T-helper 2 cell (primary cell): ENCODE results near the gene LAMA1.
"Not testable (repeated sequence)": the region's sequence is repeated elsewhere in the genome, so short reads cannot be mapped to it uniquely, and the experiment has no call there.

Source experiments
- DNase-seq, 5 experiments: peaks; one replicate each; pipeline versions ENCODE4 v3.0.0 to v3.0.0-alpha.2; 2012 to 2022
- total RNA-seq, 2 donors: gene quantifications; one replicate each; lab custom pipeline; 2026; lab: John Stamatoyannopoulos, UW

Gene LAMA1, protein sequence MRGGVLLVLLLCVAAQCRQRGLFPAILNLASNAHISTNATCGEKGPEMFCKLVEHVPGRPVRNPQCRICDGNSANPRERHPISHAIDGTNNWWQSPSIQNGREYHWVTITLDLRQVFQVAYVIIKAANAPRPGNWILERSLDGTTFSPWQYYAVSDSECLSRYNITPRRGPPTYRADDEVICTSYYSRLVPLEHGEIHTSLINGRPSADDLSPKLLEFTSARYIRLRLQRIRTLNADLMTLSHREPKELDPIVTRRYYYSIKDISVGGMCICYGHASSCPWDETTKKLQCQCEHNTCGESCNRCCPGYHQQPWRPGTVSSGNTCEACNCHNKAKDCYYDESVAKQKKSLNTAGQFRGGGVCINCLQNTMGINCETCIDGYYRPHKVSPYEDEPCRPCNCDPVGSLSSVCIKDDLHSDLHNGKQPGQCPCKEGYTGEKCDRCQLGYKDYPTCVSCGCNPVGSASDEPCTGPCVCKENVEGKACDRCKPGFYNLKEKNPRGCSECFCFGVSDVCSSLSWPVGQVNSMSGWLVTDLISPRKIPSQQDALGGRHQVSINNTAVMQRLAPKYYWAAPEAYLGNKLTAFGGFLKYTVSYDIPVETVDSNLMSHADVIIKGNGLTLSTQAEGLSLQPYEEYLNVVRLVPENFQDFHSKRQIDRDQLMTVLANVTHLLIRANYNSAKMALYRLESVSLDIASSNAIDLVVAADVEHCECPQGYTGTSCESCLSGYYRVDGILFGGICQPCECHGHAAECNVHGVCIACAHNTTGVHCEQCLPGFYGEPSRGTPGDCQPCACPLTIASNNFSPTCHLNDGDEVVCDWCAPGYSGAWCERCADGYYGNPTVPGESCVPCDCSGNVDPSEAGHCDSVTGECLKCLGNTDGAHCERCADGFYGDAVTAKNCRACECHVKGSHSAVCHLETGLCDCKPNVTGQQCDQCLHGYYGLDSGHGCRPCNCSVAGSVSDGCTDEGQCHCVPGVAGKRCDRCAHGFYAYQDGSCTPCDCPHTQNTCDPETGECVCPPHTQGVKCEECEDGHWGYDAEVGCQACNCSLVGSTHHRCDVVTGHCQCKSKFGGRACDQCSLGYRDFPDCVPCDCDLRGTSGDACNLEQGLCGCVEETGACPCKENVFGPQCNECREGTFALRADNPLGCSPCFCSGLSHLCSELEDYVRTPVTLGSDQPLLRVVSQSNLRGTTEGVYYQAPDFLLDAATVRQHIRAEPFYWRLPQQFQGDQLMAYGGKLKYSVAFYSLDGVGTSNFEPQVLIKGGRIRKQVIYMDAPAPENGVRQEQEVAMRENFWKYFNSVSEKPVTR (N-terminal part only)
- total RNA-seq, result 0 to 1.6 reads per million in 2 donors

DNA sequence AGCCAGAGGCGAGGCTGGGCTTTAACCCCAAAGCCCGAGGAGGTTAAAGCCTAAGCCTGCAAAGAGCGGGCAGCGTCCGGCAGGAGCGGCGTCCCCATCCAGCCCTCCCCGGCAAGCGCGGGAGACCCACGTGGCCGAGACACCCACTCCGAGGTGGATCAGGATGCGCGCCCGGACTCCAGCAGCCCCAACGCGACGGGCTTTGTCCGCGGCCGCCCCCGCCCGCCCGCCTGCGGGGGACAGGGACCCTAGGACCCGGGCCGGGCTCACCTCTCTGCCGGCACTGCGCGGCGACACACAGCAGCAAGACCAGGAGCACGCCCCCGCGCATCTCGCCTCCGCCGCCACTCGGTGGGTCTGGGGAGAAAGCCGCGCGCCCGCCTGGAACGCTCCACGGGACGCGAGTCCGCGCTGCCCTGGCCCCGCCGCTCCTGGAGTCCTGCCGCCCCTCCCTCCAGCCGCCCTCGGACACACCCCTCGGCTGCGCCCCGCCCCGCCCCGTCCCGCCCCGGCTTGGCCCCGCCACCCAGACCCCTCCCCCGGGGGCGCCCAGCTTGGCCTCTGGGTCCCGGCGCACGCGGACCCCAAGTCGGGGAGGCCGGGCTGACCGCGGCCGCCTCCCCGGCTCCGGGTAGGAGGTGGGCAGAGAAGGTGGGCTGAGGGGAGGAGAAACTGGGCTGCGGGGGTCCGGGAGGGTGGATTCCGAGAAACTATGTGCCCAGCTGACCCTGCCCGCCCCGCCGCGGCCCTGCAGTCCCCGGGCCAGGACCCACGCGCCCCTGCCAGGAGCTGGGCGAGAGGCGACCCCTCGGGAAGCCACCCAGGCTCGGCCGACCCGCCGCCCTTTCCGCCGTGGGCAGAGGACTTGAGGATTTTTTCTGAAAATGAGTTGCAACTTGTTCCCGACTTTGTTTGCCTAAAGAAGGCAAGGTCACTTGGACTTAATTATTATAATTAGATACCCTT, at the start of gene LAMA1:
Gene LAMA1 (minus strand): TSS at position 408 of the 966 bp plus-strand sequence. CDS start 77 bp downstream, at position 331.
- DNase-seq, result no peak

GRCh38 chr18:7165846-7166393, 48.3 kb upstream of the LAMA1 start:
- DNase-seq, result no peak

DNA sequence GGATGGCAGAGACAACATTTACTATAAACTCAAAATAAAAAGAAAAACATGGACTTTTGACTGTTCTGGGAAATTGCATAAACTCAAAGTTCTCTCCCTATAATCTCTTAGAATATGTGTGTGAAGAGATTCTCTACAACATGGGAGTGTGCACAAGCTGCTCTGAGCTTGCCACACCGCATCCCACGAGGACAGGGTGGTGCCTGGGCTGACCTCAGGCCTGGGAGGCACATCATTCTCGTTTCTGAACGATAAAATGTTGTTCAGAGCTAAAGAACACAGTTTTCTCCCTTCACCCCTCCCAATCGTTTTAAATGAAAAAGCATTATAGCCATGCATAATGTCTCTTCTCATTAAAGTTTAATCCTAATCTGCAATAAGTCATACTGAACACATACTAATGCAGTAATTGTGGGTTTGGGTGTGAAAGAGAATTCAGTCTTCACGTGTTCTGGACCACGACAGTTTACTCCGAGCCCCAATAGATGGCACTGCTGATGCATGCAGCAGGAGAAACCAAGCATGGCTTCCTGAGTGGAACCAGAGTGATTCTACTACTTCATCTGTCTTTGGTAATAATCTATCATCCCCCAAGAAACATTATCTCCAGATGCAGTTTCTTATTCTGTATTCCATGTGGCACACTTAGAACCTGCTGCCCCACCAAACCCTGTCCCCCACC, 46.9 kb upstream of the LAMA1 start:
- DNase-seq, result no peak

GRCh38 chr18:7158216-7158615, 40.6 kb upstream of the LAMA1 start:
- DNase-seq, result no peak

DNA sequence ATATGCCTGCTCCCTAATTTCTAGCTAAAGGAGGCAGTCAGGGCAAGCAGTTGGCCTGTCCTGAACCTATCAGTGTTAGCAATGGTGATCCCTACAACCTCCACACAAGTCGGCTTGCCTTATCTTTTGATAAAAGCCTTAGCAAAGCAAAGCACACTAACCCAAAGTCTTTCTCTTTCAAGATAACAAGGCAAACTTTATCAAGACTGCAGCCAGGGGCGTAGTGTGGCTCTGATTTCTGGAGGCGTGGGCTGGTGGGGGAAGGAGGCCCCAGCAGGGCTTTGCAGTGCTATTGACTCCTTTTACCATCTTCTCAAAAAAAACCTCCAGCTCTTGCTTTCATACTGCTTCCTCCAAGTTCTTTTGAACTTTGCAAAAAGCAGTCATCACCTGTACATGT, 40.2 kb upstream of the LAMA1 start:
- DNase-seq, result no peak

GRCh38 chr18:7155887-7156286, 38.3 kb upstream of the LAMA1 start:
- no peak for DNase-seq

- no peak for DNase-seq
Measured at GRCh38 chr18:7155092-7155491, 37.5 kb upstream of the LAMA1 start.

GRCh38 chr18:7152440-7152839, 34.8 kb upstream of the LAMA1 start:
- DNase-seq, result no peak

DNA sequence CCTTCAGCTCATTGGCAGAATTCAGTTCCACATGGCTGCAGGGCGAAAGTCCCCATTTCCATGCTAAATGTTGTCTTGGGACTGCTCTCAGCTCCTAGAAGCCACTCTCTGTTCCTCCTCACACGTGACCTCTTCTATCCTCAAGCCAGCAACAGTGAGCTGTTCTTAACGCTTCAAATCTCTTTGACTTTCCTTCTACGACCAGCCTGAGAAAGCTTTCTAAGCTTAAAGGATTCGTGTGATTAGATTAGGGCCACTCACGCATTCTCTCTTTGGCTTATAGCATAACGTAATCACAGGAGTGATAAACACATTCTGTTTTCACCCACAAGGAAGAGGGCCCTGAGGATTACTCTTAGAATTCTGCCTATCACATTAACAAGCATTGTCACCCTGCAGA, 29.8 kb upstream of the LAMA1 start:
- DNase-seq, result no peak

- no peak for DNase-seq
Measured at GRCh38 chr18:7146067-7146466, 28.5 kb upstream of the LAMA1 start.

- DNase-seq, result not testable (repeated sequence)
Measured at GRCh38 chr18:7144921-7145320, 27.3 kb upstream of the LAMA1 start.

DNA sequence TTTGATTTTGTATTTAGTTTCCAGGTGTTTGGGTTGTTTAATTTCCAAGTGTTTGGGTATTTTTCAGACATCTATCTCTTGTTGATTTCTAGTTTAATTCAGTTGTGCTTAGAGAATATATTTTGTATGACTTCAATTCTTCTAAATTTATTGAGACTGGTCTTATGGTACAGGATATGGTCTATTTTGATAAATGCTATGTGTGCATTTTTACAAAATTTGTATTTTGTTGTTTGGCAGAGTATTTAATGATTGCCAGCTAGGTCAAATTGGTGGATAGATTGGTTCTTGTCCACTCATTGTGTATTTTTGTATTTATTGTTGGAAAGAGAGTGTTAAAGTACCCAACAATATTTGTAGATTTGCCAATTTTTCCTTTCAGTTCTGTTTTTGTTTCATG, 23.7 kb upstream of the LAMA1 start:
- no peak for DNase-seq

GRCh38 chr18:7139409-7139808, 21.8 kb upstream of the LAMA1 start:
- DNase-seq, result no peak

- DNase-seq, result no peak
Measured at GRCh38 chr18:7133181-7133580, 15.6 kb upstream of the LAMA1 start.

- no peak for DNase-seq
Measured at GRCh38 chr18:7132356-7133150, 15.0 kb upstream of the LAMA1 start.

DNA sequence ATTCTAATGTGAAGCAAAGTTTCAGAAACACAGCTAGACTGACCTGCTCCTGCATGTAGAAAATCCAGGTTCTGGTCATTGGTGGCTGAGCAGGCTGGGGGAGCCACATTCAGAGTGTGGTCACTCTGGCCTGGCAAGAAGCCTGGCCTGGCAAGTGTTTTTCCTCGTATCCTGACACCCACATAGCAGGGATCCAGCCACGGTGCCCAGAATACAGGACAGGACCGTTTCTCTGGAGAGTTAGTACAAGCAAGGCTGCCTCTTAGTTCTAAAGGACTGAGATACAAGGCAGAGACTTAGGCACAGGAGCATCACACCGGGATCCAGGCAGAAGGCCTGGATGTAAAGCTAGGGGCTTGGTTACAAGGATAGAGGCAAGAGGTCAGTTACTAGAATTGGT, 4.8 kb upstream of the LAMA1 start:
- no peak for DNase-seq

- DNase-seq, result no peak
Measured at GRCh38 chr18:7116792-7117389, 706 bp downstream of the LAMA1 start.

- DNase-seq, result no peak
Measured at GRCh38 chr18:7116001-7116730, 1.4 kb downstream of the LAMA1 start.

DNA sequence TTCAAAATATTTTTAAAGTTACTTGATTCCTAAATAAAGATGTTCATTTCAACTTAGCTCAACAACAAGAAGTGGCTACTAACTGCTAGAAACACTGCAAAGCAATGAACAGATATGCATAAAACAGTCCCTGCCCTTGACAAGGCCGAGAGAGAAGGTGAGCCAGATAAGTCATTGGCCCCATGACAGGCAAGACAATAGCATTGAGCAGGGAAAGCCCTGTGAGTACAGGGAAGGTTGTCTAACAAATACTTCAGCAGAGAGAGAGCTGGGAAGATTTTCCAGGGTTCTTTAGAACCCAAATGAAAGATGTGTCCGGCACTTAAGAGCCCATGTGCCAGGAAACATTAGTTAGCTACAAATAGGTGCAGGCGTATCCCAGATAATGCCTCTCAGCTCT, 4.7 kb downstream of the LAMA1 start:
- DNase-seq, result no peak
